DOHH2 (cell line): Measurements from ENCODE around the gene TMPRSS2.

ENCODE experiments used
- EZH2phosphoT487 ChIP-seq: fragments of 200-600 bp; sonication (generic); IDR thresholded peaks from 2 replicates; pipeline ENCODE4 v1.6.1; 2017; ENCODE audit warnings: borderline replicate concordance, mild to moderate bottlenecking, antibody characterized with exemption, low read length, moderate library complexity, mixed read lengths
- TF ChIP-seq, protein P1 (sequence below): fragments of 200-600 bp; sonication (generic); IDR thresholded peaks from one replicate; pipeline ENCODE4 v1.5.1; 2014; ENCODE audit warnings: antibody characterized with exemption, mild to moderate bottlenecking, low read depth, low read length; ENCODE audit not compliant: poor library complexity, severe bottlenecking

GRCh38 chr21:41482301-41482700 is 25.7 kb downstream of the TMPRSS2 start:
- TF ChIP-seq, protein P1, sequence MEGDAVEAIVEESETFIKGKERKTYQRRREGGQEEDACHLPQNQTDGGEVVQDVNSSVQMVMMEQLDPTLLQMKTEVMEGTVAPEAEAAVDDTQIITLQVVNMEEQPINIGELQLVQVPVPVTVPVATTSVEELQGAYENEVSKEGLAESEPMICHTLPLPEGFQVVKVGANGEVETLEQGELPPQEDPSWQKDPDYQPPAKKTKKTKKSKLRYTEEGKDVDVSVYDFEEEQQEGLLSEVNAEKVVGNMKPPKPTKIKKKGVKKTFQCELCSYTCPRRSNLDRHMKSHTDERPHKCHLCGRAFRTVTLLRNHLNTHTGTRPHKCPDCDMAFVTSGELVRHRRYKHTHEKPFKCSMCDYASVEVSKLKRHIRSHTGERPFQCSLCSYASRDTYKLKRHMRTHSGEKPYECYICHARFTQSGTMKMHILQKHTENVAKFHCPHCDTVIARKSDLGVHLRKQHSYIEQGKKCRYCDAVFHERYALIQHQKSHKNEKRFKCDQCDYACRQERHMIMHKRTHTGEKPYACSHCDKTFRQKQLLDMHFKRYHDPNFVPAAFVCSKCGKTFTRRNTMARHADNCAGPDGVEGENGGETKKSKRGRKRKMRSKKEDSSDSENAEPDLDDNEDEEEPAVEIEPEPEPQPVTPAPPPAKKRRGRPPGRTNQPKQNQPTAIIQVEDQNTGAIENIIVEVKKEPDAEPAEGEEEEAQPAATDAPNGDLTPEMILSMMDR, result no peak
- TF ChIP-seq EZH2phosphoT487, result no peak
